ENCODE results near the gene XPO4. TPM values are rescaled to one million over a fixed set of nuclear protein-coding genes. Genes with fewer than 3 reads are reported as not detected.

XPO4 gene
- total and polyA plus RNA-seq, 2 of the 13 experiments (the other 11 are each of a cell fraction or from before 2014, with no cell fraction given), result 8.4 to 24.8 TPM

GRCh38 chr13:20773194-20774080 lies 129.1 kb downstream of the XPO4 start, which contains the start of gene EEF1AKMT1 (continued):
- TF ChIP-seq, protein P1, sequence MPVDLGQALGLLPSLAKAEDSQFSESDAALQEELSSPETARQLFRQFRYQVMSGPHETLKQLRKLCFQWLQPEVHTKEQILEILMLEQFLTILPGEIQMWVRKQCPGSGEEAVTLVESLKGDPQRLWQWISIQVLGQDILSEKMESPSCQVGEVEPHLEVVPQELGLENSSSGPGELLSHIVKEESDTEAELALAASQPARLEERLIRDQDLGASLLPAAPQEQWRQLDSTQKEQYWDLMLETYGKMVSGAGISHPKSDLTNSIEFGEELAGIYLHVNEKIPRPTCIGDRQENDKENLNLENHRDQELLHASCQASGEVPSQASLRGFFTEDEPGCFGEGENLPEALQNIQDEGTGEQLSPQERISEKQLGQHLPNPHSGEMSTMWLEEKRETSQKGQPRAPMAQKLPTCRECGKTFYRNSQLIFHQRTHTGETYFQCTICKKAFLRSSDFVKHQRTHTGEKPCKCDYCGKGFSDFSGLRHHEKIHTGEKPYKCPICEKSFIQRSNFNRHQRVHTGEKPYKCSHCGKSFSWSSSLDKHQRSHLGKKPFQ (CRISPR knock-in tag; IDR thresholded peaks at IDR 0.05; ENCODE audit: insufficient replicate concordance), result peak; percentile 92
- TF ChIP-seq SKI (IDR thresholded peaks at IDR 0.05; ENCODE audit: partially characterized antibody) (no peak), NR2F6 (IDR thresholded peaks at IDR 0.05) (no peak), NR2F6 (CRISPR knock-in tag; IDR thresholded peaks at IDR 0.05) (peak; percentile 7; the same call in 1 of the 2 replicates), SKIL (CRISPR knock-in tag; IDR thresholded peaks at IDR 0.05; ENCODE audit: borderline replicate concordance) (no peak), ARHGAP35 (CRISPR knock-in tag; IDR thresholded peaks at IDR 0.05; ENCODE audit: borderline replicate concordance) (peak; percentile 66), POGZ (CRISPR knock-in tag; IDR thresholded peaks at IDR 0.05) (peak; percentile 39; the same call in 1 of the 2 replicates), GABPB1 (CRISPR knock-in tag; IDR thresholded peaks at IDR 0.05) (peak; percentile 87), ZFP36 (IDR thresholded peaks at IDR 0.05; ENCODE audit: borderline replicate concordance, low read depth, low read length, partially characterized antibody) (no peak), ZNF720 (CRISPR knock-in tag; IDR thresholded peaks at IDR 0.05) (no peak), KLF16 (CRISPR knock-in tag; IDR thresholded peaks at IDR 0.05) (no peak), RFX3 (CRISPR knock-in tag; IDR thresholded peaks at IDR 0.05) (no peak), SRY (CRISPR knock-in tag; IDR thresholded peaks at IDR 0.05) (no peak; the same call in none of the 2 replicates), PTBP1 (IDR thresholded peaks at IDR 0.05; ENCODE audit: low read depth, low read length, poor library complexity, severe bottlenecking) (peak; percentile 14), ZBTB7A (CRISPR knock-in tag; IDR thresholded peaks at IDR 0.05) (no peak), ZNF343 (CRISPR knock-in tag; IDR thresholded peaks at IDR 0.05) (peak; percentile 4; the same call in 1 of the 2 replicates), ZFP41 (CRISPR knock-in tag; IDR thresholded peaks at IDR 0.05; ENCODE audit: borderline replicate concordance) (peak; percentile 87; the same call in 1 of the 2 replicates), ZNF296 (CRISPR knock-in tag; conservative IDR thresholded peaks at IDR 0.05) (peak; percentile 67; the same call in 1 of the 2 replicates), PRPF4 (IDR thresholded peaks at IDR 0.05; ENCODE audit: low read depth, low read length, poor library complexity, severe bottlenecking) (no peak), HHEX (CRISPR knock-in tag; IDR thresholded peaks at IDR 0.05) (no peak), BRD4 (CRISPR knock-in tag; IDR thresholded peaks at IDR 0.05) (peak; percentile 78), HOMEZ (CRISPR knock-in tag; IDR thresholded peaks at IDR 0.05; ENCODE audit: low read depth) (0 out of 2 replicates have a peak, but pooled peaks have one; percentile 17), SOX13 (IDR thresholded peaks at IDR 0.05) (no peak), SOX13 (CRISPR knock-in tag; conservative IDR thresholded peaks at IDR 0.05 in 1 of 2, IDR thresholded peaks at IDR 0.05 in 1 of 2) (no peak), ZNF446 (CRISPR knock-in tag; IDR thresholded peaks at IDR 0.05) (peak; percentile 91), EHMT2 (IDR thresholded peaks at IDR 0.05; ENCODE audit: borderline replicate concordance, low read depth, low read length) (no peak)

Measured in HepG2 (cell line).